ENCODE results near the gene B4GALNT2.
"Not testable (repeated sequence)": the region's sequence is repeated elsewhere in the genome, so short reads cannot be mapped to it uniquely, and the experiment has no call there.

Gene B4GALNT2

GRCh38 chr17:49132699-49133364 lies at the start of gene B4GALNT2:
B4GALNT2 (plus strand) TSS chr17:49132769; CDS start chr17:49132793, 24 bp downstream.
- peak; percentile 42 for DNase-seq (ENCODE audit: low spot score)

GRCh38 chr17:49085046-49085445 lies 47.5 kb upstream of the B4GALNT2 start:
- DNase-seq (ENCODE audit: low spot score), result not testable (repeated sequence)

GRCh38 chr17:49085565-49086315 lies 46.8 kb upstream of the B4GALNT2 start:
- no peak for DNase-seq (ENCODE audit: low spot score)

GRCh38 chr17:49086316-49086605 lies 46.3 kb upstream of the B4GALNT2 start:
- DNase-seq (ENCODE audit: low spot score), result no peak

GRCh38 chr17:49086649-49087048 lies 45.9 kb upstream of the B4GALNT2 start:
- DNase-seq (ENCODE audit: low spot score), result no peak

- no peak for DNase-seq (ENCODE audit: low spot score)
Measured at GRCh38 chr17:49089094-49089493, 43.5 kb upstream of the B4GALNT2 start.

GRCh38 chr17:49090878-49091594 lies 41.5 kb upstream of the B4GALNT2 start:
- no peak for DNase-seq (ENCODE audit: low spot score)

GRCh38 chr17:49093131-49093530 lies 39.4 kb upstream of the B4GALNT2 start:
- no peak for DNase-seq (ENCODE audit: low spot score)

GRCh38 chr17:49100601-49101000 lies 32.0 kb upstream of the B4GALNT2 start:
- no peak for DNase-seq (ENCODE audit: low spot score)

- peak; percentile 57 for DNase-seq (ENCODE audit: low spot score)
Measured at GRCh38 chr17:49101054-49101534, 31.5 kb upstream of the B4GALNT2 start.

- not testable (repeated sequence) for DNase-seq (ENCODE audit: low spot score)
Measured at GRCh38 chr17:49103360-49103759, 29.2 kb upstream of the B4GALNT2 start.

GRCh38 chr17:49104511-49105074 lies 28.0 kb upstream of the B4GALNT2 start:
- peak; percentile 56 for DNase-seq (ENCODE audit: low spot score)

- peak; percentile 35 for DNase-seq (ENCODE audit: low spot score)
Measured at GRCh38 chr17:49106321-49107210, 26.0 kb upstream of the B4GALNT2 start.

GRCh38 chr17:49107211-49107557 lies 25.4 kb upstream of the B4GALNT2 start:
- DNase-seq (ENCODE audit: low spot score), result no peak

- DNase-seq (ENCODE audit: low spot score), result peak; percentile 54
Measured at GRCh38 chr17:49108318-49108717, 24.3 kb upstream of the B4GALNT2 start.

- DNase-seq (ENCODE audit: low spot score), result no peak
Measured at GRCh38 chr17:49110509-49110908, 22.1 kb upstream of the B4GALNT2 start.

- no peak for DNase-seq (ENCODE audit: low spot score)
Measured at GRCh38 chr17:49111934-49112333, 20.6 kb upstream of the B4GALNT2 start.

GRCh38 chr17:49112936-49113335 lies 19.6 kb upstream of the B4GALNT2 start:
- DNase-seq (ENCODE audit: low spot score), result no peak

GRCh38 chr17:49114703-49115102 lies 17.9 kb upstream of the B4GALNT2 start:
- no peak for DNase-seq (ENCODE audit: low spot score)

- no peak for DNase-seq (ENCODE audit: low spot score)
Measured at GRCh38 chr17:49117587-49118230, 14.9 kb upstream of the B4GALNT2 start.

GRCh38 chr17:49120166-49120565 lies 12.4 kb upstream of the B4GALNT2 start:
- no peak for DNase-seq (ENCODE audit: low spot score)

Data from hepatic stellate cell (primary cell).